ENCODE measurements around the gene ARHGAP25. TPM values are rescaled to one million over a fixed set of nuclear protein-coding genes. Genes with fewer than 3 reads are reported as not detected.

ARHGAP25 gene
- total RNA-seq, 1 donor from 2014 or later = 9.6 TPM

DNA sequence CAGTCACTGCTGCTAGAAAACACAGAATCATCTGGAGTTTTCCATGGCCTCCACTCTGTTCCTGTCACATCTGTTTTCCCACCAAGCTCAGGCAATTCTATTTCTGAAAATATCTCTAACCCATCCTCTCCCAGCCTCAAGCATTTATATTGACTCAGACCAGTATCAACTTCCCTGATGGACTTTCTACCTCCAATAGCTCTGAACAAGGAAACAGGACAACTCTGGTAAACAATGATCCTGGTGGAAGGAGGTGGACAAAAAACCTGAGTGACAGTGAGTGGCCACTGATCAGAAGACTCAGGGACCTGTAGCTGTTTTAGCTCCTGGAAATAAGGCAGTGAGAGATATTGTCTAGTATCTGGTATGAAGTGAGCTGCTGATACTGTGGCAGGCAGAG, 113.1 kb downstream of the ARHGAP25 start:
- no peaks in the 10 kb centered on the region for H3K9me3 ChIP-seq
- DNase-seq (ENCODE audit: extremely low spot score in 2 of 2) = no peak
- H3K27me3 ChIP-seq = no peaks in the 10 kb centered on the region
- intact Hi-C loops (cut with DNase I) = no loop called here
- no peak overlapping the region for H3K27ac ChIP-seq
- TF ChIP-seq POLR2A (IDR thresholded peaks at IDR 0.05) (no peak), POLR2AphosphoS5 (IDR thresholded peaks at IDR 0.05; ENCODE audit: insufficient read depth in 1 of 2, low read depth in 1 of 2) (no peak)
- TF ChIP-seq, protein P1, sequence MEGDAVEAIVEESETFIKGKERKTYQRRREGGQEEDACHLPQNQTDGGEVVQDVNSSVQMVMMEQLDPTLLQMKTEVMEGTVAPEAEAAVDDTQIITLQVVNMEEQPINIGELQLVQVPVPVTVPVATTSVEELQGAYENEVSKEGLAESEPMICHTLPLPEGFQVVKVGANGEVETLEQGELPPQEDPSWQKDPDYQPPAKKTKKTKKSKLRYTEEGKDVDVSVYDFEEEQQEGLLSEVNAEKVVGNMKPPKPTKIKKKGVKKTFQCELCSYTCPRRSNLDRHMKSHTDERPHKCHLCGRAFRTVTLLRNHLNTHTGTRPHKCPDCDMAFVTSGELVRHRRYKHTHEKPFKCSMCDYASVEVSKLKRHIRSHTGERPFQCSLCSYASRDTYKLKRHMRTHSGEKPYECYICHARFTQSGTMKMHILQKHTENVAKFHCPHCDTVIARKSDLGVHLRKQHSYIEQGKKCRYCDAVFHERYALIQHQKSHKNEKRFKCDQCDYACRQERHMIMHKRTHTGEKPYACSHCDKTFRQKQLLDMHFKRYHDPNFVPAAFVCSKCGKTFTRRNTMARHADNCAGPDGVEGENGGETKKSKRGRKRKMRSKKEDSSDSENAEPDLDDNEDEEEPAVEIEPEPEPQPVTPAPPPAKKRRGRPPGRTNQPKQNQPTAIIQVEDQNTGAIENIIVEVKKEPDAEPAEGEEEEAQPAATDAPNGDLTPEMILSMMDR (IDR thresholded peaks at IDR 0.05) = no peak
- H3K36me3 ChIP-seq = no peaks in the 10 kb centered on the region
- H3K4me1 ChIP-seq = no peaks in the 10 kb centered on the region
- H3K4me3 ChIP-seq = no peak overlapping the region

- H3K27me3 ChIP-seq = no peaks in the 10 kb centered on the region
- H3K4me1 ChIP-seq = no peaks in the 10 kb centered on the region
- intact Hi-C loops (cut with DNase I) = no loop called here
- H3K4me3 ChIP-seq = no peak overlapping the region
- no peaks in the 10 kb centered on the region for H3K36me3 ChIP-seq
- no peak overlapping the region for H3K27ac ChIP-seq
- TF ChIP-seq POLR2AphosphoS5 (IDR thresholded peaks at IDR 0.05; ENCODE audit: insufficient read depth in 1 of 2, low read depth in 1 of 2) = no peak
- TF ChIP-seq POLR2A (IDR thresholded peaks at IDR 0.05) = no peak
- TF ChIP-seq, protein P1 (IDR thresholded peaks at IDR 0.05) = no peak
- no peak for DNase-seq (ENCODE audit: extremely low spot score in 2 of 2)
- no peaks in the 10 kb centered on the region for H3K9me3 ChIP-seq
Measured at GRCh38 chr2:68849579-68850030, 115.0 kb downstream of the ARHGAP25 start.

DNA sequence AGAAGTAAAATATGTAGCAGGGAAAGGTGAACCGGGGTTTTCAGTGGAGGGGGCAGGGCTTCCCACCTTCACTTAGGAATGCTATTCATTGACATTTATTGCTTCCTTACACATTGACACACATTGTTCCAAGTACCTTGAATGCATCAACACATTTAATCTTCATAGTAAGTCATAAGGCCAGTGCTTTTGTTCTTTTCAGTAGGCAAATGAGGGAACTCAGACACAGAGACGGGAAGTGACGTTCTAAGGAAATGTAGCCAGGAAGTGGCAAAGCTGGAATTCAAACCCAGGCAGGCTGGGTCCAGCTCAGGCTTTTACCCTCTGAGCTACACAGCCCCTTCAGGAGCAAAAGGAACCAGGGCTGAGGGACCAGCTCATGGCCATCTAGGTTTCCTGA, 115.9 kb downstream of the ARHGAP25 start:
- no peak for DNase-seq (ENCODE audit: extremely low spot score in 2 of 2)
- no peak overlapping the region for H3K4me3 ChIP-seq
- TF ChIP-seq, protein P1 (IDR thresholded peaks at IDR 0.05) = no peak
- no peak for TF ChIP-seq POLR2A (IDR thresholded peaks at IDR 0.05)
- TF ChIP-seq POLR2AphosphoS5 (IDR thresholded peaks at IDR 0.05; ENCODE audit: insufficient read depth in 1 of 2, low read depth in 1 of 2) = no peak
- intact Hi-C loops (cut with DNase I) = no loop called here
- H3K27ac ChIP-seq = no peak overlapping the region
- no peaks in the 10 kb centered on the region for H3K36me3 ChIP-seq
- no peaks in the 10 kb centered on the region for H3K27me3 ChIP-seq
- no peaks in the 10 kb centered on the region for H3K9me3 ChIP-seq
- H3K4me1 ChIP-seq = no peaks in the 10 kb centered on the region

GRCh38 chr2:68853035-68853434, 118.4 kb downstream of the ARHGAP25 start:
- Histone ChIP-seq H3K9me3 (no peaks in the 10 kb centered on the region), H3K27me3 (no peaks in the 10 kb centered on the region), H3K36me3 (no peaks in the 10 kb centered on the region), H3K27ac (no peak overlapping the region), H3K4me1 (no peaks in the 10 kb centered on the region), H3K4me3 (no peak overlapping the region)
- intact Hi-C loops (cut with DNase I) = no loop called here
- TF ChIP-seq POLR2AphosphoS5 (IDR thresholded peaks at IDR 0.05; ENCODE audit: insufficient read depth in 1 of 2, low read depth in 1 of 2) (no peak), POLR2A (IDR thresholded peaks at IDR 0.05) (no peak)
- TF ChIP-seq, protein P1 (IDR thresholded peaks at IDR 0.05) = no peak
- no peak for DNase-seq (ENCODE audit: extremely low spot score in 2 of 2)

DNA sequence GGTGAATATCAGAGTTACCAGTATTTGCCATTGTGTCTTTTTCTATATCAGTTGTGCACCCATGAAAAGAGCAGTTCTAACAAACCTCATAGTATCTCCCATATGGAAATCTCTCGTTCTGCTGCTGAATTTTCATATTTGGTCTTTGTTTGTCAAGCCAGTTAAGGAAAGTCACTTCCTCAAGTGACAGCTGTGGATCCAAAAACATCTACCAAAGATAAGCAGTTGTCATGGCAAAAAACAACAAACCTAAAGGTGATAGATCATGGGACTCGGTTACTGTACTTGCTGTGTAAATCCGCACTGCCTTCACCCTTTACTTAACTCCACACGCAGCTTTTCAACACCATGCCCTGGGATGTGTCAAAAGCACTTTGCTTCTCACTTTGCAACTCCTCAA, 119.3 kb downstream of the ARHGAP25 start:
- Histone ChIP-seq H3K27me3 (no peaks in the 10 kb centered on the region), H3K36me3 (no peaks in the 10 kb centered on the region), H3K4me3 (no peak overlapping the region), H3K4me1 (no peaks in the 10 kb centered on the region), H3K9me3 (no peaks in the 10 kb centered on the region), H3K27ac (no peak overlapping the region)
- TF ChIP-seq, protein P1 (IDR thresholded peaks at IDR 0.05) = no peak
- TF ChIP-seq POLR2AphosphoS5 (IDR thresholded peaks at IDR 0.05; ENCODE audit: insufficient read depth in 1 of 2, low read depth in 1 of 2) = no peak
- DNase-seq (ENCODE audit: extremely low spot score in 2 of 2) = no peak
- intact Hi-C loops (cut with DNase I) = no loop called here

Measured in vagina (tissue), 2 donors.